SK-N-MC (cell line): Measurements from ENCODE around the gene SIGLEC7.

Experiments used
- DNase-seq: peaks from one replicate; pipeline ENCODE4 v3.0.0-alpha.2; 2011; ENCODE audit warnings: low read depth, low spot score
- H3K27ac ChIP-seq: fragments of 200-600 bp; sonication (generic); 2 replicates; pipeline ENCODE4 v1.5.1; 2016; ENCODE audit warnings: mixed run types
- H3K36me3 ChIP-seq: fragments of 200-600 bp; sonication (generic); 2 replicates; pipeline ENCODE4 v1.6.1; 2017; ENCODE audit warnings: antibody characterized with exemption, low read length, mixed read lengths; ENCODE audit not compliant: insufficient read depth
- H3K4me3 ChIP-seq: fragments of 200-600 bp; sonication (generic); 2 replicates; pipeline ENCODE4 v1.5.1; 2016
- H3K9ac ChIP-seq: fragments of 200-600 bp; sonication (generic); 2 replicates; pipeline ENCODE4 v1.8.0; 2017; ENCODE audit warnings: mixed run types, mixed read lengths; ENCODE audit not compliant: insufficient read length
- H3K9me3 ChIP-seq: fragments of 200-600 bp; sonication (generic); 2 replicates; pipeline ENCODE4 v1.6.1; 2017; ENCODE audit warnings: low read depth, mild to moderate bottlenecking, antibody characterized with exemption, low read length, moderate library complexity, mixed read lengths
- EZH2 ChIP-seq: fragments of 200-600 bp; sonication (generic); IDR thresholded peaks from one replicate; pipeline ENCODE4 v1.6.1; 2017; ENCODE audit warnings: antibody characterized with exemption
- FOXP2 ChIP-seq: optimal IDR thresholded peaks from 2 replicates; pipeline ENCODE3; 2011; ENCODE audit warnings: mild to moderate bottlenecking, moderate library complexity; ENCODE audit not compliant: insufficient read depth; ENCODE audit errors: extremely low read length, control extremely low read depth
- POLR2AphosphoS5 ChIP-seq: IDR thresholded peaks from 2 replicates; pipeline ENCODE4 v1.6.1; 2012; ENCODE audit warnings: mild to moderate bottlenecking, low read depth, low read length, borderline replicate concordance

SIGLEC7 gene

GRCh38 chr19:51201712-51202111, 59.6 kb downstream of the SIGLEC7 start:
- H3K36me3 ChIP-seq, result no peaks in the 10 kb centered on the region
- H3K9ac ChIP-seq, result no peak overlapping the region
- no peak overlapping the region for H3K27ac ChIP-seq
- no peak overlapping the region for H3K4me3 ChIP-seq
- no peak for TF ChIP-seq EZH2
- no peak for TF ChIP-seq POLR2AphosphoS5
- TF ChIP-seq FOXP2, result no peak
- H3K9me3 ChIP-seq, result no peaks in the 10 kb centered on the region
- DNase-seq, result no peak
